Colonic mucosa (tissue), 4 donors: Measurements from ENCODE around the gene THSD7B. TPM values are rescaled to one million over a fixed set of nuclear protein-coding genes. Genes with fewer than 3 reads are reported as not detected.

Experiments used
- DNase-seq: peaks from one replicate; pipeline ENCODE4 v3.0.0-alpha.2; 2020
- H3K27ac ChIP-seq: fragments of 200-600 bp; one replicate; pipeline ENCODE4 v1.8.0; 2021
- H3K27me3 ChIP-seq: fragments of 200-600 bp; one replicate; pipeline ENCODE4 v1.8.0; 2021
- H3K36me3 ChIP-seq: fragments of 200-600 bp; one replicate; pipeline ENCODE4 v1.8.0; 2021
- H3K4me1 ChIP-seq: fragments of 200-600 bp; one replicate; pipeline ENCODE4 v1.8.0; 2021; ENCODE audit warnings: mild to moderate bottlenecking
- H3K4me3 ChIP-seq: fragments of 200-600 bp; one replicate; pipeline ENCODE4 v1.8.0; 2021
- H3K9ac ChIP-seq, 2 donors: one replicate each; pipeline ENCODE4 v1.7.0; 2013; ENCODE audit warnings: control low read depth in 2 of 2, low read depth in 2 of 2, low read length in 2 of 2
- H3K9me3 ChIP-seq: fragments of 200-600 bp; one replicate; pipeline ENCODE4 v1.8.0; 2021
- intact Hi-C: fragments of 100-400 bp; cut with DNase I; formaldehyde crosslinking; loops from one replicate; pipeline ENCODE4 v1.14.1; 2022
- total RNA-seq, 2 donors: library from RNA; stranded (reverse); fragmentation: NEBNext Ultra II Directional in 1 of 2; extraction: Animal tissue kit (Norgen Biotek cat#: 25700) in 1 of 2; gene quantifications; one replicate each; pipeline ENCODE4 v1.2.1, GENCODE V29; 2021
- TF ChIP-seq, protein P1 (sequence below): fragments of 200-600 bp; IDR thresholded peaks from one replicate; pipeline ENCODE4 v1.8.0; 2022; ENCODE audit warnings: antibody characterized with exemption, mild to moderate bottlenecking
- donor health status: healthy.
- donor health status: DM: no; HTN: no; CAD: no.
- donor health status: DM: no; HTN: no; CAD: no.

THSD7B gene
- total RNA-seq, 2 donors from 2014 or later, result 0.05 to 0.29 TPM

DNA sequence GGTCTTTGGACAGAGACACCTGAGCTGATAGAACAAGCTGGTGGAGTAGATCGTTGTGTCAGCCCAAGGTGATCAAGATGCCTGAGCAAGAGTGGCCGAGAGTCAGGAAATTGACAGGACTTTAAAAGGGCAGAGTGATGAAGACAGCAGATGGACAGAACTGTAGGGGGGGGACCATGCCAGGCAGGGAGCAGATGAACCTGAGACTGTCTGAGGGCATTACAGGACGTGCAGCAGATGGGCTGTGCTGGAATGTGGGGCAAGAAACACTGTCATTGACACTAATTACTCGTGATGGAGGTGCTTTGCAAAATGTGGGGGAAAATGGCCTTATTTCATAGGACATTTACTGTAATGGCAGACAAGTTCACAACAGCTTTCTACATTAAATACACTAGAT is 225.0 kb downstream of the THSD7B start:
- DNase-seq, result no peak
- TF ChIP-seq, protein P1, sequence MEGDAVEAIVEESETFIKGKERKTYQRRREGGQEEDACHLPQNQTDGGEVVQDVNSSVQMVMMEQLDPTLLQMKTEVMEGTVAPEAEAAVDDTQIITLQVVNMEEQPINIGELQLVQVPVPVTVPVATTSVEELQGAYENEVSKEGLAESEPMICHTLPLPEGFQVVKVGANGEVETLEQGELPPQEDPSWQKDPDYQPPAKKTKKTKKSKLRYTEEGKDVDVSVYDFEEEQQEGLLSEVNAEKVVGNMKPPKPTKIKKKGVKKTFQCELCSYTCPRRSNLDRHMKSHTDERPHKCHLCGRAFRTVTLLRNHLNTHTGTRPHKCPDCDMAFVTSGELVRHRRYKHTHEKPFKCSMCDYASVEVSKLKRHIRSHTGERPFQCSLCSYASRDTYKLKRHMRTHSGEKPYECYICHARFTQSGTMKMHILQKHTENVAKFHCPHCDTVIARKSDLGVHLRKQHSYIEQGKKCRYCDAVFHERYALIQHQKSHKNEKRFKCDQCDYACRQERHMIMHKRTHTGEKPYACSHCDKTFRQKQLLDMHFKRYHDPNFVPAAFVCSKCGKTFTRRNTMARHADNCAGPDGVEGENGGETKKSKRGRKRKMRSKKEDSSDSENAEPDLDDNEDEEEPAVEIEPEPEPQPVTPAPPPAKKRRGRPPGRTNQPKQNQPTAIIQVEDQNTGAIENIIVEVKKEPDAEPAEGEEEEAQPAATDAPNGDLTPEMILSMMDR, result no peak
- H3K36me3 ChIP-seq, result no peaks in the 10 kb centered on the region
- no peak overlapping the region for H3K27ac ChIP-seq
- H3K9me3 ChIP-seq, result no peaks in the 10 kb centered on the region
- H3K4me3 ChIP-seq, result no peak overlapping the region
- no peaks in the 10 kb centered on the region for H3K27me3 ChIP-seq
- H3K9ac ChIP-seq, result no peak overlapping the region
- no peaks in the 10 kb centered on the region for H3K4me1 ChIP-seq
- intact Hi-C loops, result no loop called here

DNA sequence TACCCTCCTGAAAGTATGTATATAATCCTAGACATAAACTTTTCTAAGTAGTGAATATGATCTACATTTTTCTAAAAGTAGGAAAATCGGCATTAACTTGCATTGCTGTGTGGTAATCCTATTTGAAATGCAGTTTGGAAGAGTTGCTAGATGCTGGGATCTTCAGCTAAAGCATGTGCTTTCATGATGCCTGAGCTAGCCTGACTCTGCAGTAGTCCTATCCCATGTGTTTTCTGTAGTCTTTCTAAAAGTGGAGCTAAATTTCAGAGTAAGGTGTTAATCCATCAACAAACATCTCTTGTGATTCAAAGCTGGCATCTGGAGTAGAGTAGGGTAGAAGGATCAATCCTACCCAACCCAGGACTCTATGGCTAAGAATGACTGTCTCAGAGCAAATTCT is 229.4 kb downstream of the THSD7B start:
- Histone ChIP-seq H3K27me3 (no peaks in the 10 kb centered on the region), H3K4me3 (no peak overlapping the region), H3K9me3 (no peaks in the 10 kb centered on the region), H3K36me3 (no peaks in the 10 kb centered on the region), H3K9ac (no peak overlapping the region), H3K4me1 (no peaks in the 10 kb centered on the region), H3K27ac (no peak overlapping the region)
- DNase-seq, result no peak
- intact Hi-C loops, result no loop called here
- TF ChIP-seq, protein P1, result no peak

DNA sequence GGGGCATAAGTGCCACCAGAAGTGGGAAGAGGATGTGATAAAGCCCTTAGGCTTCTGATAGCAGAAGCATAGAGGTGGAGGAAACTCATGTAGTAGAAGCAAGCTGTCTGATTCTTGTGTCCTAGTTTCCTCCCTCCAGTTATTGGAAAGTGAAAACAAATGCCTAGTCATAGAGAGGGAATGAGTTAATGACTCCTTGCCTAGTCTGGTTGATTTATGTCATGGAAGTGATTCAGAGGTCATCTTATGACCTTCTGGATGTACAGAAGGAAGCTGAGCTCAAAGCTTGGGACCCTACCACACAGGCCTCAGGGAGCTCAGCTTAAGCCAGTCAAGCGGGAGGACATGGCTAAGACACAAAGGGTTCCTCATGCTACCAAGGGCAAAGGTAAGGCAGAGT is 232.2 kb downstream of the THSD7B start:
- no peaks in the 10 kb centered on the region for H3K27me3 ChIP-seq
- H3K9ac ChIP-seq, result no peak overlapping the region
- H3K36me3 ChIP-seq, result no peaks in the 10 kb centered on the region
- no peaks in the 10 kb centered on the region for H3K4me1 ChIP-seq
- no peak overlapping the region for H3K27ac ChIP-seq
- TF ChIP-seq, protein P1, result no peak
- no peak overlapping the region for H3K4me3 ChIP-seq
- no peaks in the 10 kb centered on the region for H3K9me3 ChIP-seq
- no peak for DNase-seq
- intact Hi-C loops, result no loop called here

DNA sequence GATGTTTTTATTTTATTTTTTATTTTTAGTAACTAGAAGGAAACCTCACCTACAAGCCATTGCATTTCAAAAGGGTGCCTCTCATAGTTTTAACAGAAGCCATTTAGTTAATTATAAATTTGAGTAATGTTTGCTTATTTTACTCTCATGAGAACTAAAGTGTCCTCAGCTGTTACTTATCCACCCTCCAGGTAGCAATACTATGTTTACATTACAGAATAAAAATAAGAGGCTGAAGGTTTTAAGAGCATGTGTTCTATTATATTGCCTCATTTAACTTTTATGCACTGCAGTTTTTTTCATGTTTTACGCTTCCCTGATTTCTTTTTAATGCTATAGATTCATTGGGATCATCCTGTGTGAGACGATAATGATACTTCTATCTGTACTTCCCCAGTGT is 235.5 kb downstream of the THSD7B start:
- Histone ChIP-seq H3K4me1 (no peaks in the 10 kb centered on the region), H3K27me3 (no peaks in the 10 kb centered on the region), H3K9me3 (no peaks in the 10 kb centered on the region), H3K27ac (no peak overlapping the region), H3K4me3 (no peak overlapping the region), H3K9ac (no peak overlapping the region), H3K36me3 (no peaks in the 10 kb centered on the region)
- TF ChIP-seq, protein P1, result no peak
- DNase-seq, result no peak
- intact Hi-C loops, result no loop called here

DNA sequence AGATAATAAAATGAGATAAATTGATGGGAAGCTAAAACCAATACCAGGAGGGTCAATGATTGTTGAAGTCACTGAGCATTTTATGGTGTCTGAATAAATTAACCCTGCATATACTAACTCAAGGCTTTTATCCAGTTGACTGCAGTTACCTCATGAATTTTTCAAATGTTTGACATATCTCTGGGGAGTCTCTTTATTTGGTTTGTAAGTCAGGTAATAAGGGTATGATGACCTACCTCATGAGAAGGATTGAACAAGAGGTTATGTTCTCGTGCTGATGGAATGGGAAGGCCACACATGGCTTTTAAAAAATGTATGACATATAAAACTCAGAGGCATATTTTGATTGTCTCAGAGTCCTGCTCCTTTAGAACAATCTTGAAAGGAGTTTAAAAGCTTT is 237.6 kb downstream of the THSD7B start:
- intact Hi-C loops, result no loop called here
- no peaks in the 10 kb centered on the region for H3K36me3 ChIP-seq
- H3K9me3 ChIP-seq, result no peaks in the 10 kb centered on the region
- no peak overlapping the region for H3K9ac ChIP-seq
- no peak overlapping the region for H3K4me3 ChIP-seq
- no peak for DNase-seq
- no peaks in the 10 kb centered on the region for H3K4me1 ChIP-seq
- H3K27ac ChIP-seq, result no peak overlapping the region
- H3K27me3 ChIP-seq, result no peaks in the 10 kb centered on the region
- TF ChIP-seq, protein P1, result no peak

DNA sequence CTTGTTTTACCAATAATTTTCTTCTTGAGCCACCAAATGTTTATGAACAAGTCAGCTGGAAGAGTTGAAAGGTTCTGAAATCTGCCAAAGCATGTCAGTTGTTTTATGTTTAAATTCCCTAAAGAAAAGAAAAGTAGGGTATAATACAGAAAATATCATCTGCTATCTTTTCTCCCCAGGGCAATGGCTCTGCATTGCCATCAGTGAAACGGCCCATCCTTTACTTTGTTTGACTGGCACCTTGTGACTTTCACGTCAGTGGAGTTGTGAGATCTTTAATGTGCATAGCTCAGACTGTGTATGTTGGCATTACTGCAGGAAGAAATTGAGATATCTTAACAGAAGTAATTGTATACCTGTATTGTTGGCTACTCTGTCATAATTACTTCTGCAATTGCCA is 239.9 kb downstream of the THSD7B start:
- Histone ChIP-seq H3K36me3 (no peaks in the 10 kb centered on the region), H3K4me1 (no peaks in the 10 kb centered on the region), H3K27ac (no peak overlapping the region), H3K27me3 (no peaks in the 10 kb centered on the region), H3K4me3 (no peak overlapping the region), H3K9me3 (no peaks in the 10 kb centered on the region), H3K9ac (no peak overlapping the region)
- DNase-seq, result no peak
- intact Hi-C loops, result no loop called here
- TF ChIP-seq, protein P1, result no peak
